GM12891 (cell line): ENCODE results near the gene FAM83F. TPM values are rescaled to one million over a fixed set of nuclear protein-coding genes. Genes with fewer than 3 reads are reported as not detected.
A peak's percentile ranks its signal among the peaks of the same experiment; 100 is the strongest.
"Not testable (repeated sequence)": the region's sequence is repeated elsewhere in the genome, so short reads cannot be mapped to it uniquely, and the experiment has no call there.

ENCODE experiments used
- DNase-seq: peaks from one replicate; pipeline ENCODE4 v3.0.0; 2011; ENCODE audit warnings: low spot score; ENCODE audit not compliant: insufficient read length
- FAIRE-seq: peaks from 2 replicates; lab custom pipeline; 2011; peaks lifted over from hg19 to GRCh38; lab: Jason Lieb, UNC
- PAX5 ChIP-seq: IDR thresholded peaks from 2 replicates; pipeline ENCODE4 v1.6.1; 2011; ENCODE audit warnings: low read length, moderate library complexity, mild to moderate bottlenecking; ENCODE audit not compliant: insufficient read depth, severe bottlenecking
- POLR2A ChIP-seq: IDR thresholded peaks from 2 replicates; pipeline ENCODE4 v1.6.1; 2011; ENCODE audit warnings: low read depth, low read length, control low read depth
- POLR2AphosphoS5 ChIP-seq: IDR thresholded peaks from 2 replicates; pipeline ENCODE4 v1.6.1; 2011; ENCODE audit warnings: low read depth, low read length, control low read depth
- POU2F2 ChIP-seq: IDR thresholded peaks from 2 replicates; pipeline ENCODE4 v1.6.1; 2011; ENCODE audit warnings: low read depth, mild to moderate bottlenecking, control low read depth, low read length, moderate library complexity
- SPI1 ChIP-seq: IDR thresholded peaks from 2 replicates; pipeline ENCODE4 v1.6.1; 2011; ENCODE audit warnings: low read depth, low read length, control low read depth
- TAF1 ChIP-seq: IDR thresholded peaks from 2 replicates; pipeline ENCODE4 v1.6.1; 2011; ENCODE audit warnings: low read depth, low read length, control low read depth
- polyA plus RNA-seq: library from polyadenylated mRNA; unstranded; fragments of >200 nt; gene quantifications from one replicate; pipeline ENCODE4 v1.2.1, GENCODE V29; 2012; ENCODE audit warnings: low read depth, missing spikeins, inconsistent platforms; ENCODE audit not compliant: missing spikeins

FAM83F gene
- polyA plus RNA-seq: 0.01 TPM

DNA sequence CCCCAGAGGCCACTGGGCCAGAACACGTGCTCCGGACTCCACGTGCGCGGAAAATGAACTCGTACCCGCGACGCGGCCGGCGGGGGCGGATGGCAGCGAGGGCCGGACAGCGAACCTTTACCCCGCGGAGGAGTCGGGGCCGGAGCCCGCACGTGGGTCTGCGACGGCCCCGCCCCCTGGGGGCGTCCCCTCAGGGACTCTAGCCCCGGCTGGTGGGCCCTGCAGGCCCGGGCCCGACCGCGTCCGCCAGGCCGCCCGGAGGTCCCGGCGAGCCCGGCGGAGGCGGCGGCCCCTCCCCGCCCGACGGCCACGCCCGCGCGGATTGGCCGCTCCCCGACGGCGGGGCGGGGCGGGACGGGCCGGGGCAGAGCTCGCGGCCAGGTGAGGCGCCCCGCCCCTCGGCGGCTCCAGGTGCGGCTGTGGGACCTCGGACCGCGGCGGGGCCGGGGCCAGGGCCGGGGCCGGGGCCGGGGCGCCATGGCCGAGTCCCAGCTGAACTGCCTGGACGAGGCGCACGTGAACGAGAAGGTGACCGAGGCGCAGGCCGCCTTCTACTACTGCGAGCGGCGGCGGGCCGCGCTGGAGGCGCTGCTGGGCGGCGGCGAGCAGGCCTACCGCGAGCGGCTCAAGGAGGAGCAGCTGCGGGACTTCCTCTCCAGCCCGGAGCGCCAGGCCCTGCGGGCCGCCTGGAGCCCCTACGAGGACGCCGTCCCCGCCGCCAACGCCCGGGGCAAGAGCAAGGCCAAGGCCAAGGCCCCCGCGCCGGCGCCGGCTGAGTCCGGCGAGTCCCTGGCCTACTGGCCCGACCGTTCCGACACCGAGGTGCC, at the start of gene FAM83F:
FAM83F (plus strand) TSS at position 389 of the 827 bp plus-strand sequence; CDS start at position 478, 89 bp downstream.
- DNase-seq: peak; percentile 69
- no peak for FAIRE-seq
- TF ChIP-seq TAF1 (no peak), SPI1 (no peak), PAX5 (no peak), POLR2A (no peak), POU2F2 (no peak), POLR2AphosphoS5 (no peak)

DNA sequence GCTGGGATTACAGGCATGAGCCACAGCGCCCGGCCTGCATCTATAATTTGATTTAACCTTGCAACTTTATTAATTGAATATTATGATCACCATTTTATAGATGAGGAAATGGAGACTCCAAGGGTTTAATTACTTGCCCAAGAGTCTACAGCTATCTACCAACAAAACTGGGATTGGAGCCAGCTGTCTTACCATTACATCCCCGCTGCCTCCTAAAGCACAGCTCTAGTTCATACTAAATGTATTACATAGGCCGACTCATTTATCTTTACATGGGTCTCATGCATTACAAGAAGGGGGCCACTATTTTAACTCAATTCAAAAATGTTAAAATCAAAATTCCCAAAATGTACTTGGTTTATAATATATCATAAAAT, 48.6 kb upstream of the FAM83F start:
- FAIRE-seq (no peak), DNase-seq (no peak)
- TF ChIP-seq TAF1: no peak
- TF ChIP-seq PAX5: no peak
- no peak for TF ChIP-seq POU2F2
- no peak for TF ChIP-seq POLR2A
- TF ChIP-seq SPI1: no peak
- no peak for TF ChIP-seq POLR2AphosphoS5

DNA sequence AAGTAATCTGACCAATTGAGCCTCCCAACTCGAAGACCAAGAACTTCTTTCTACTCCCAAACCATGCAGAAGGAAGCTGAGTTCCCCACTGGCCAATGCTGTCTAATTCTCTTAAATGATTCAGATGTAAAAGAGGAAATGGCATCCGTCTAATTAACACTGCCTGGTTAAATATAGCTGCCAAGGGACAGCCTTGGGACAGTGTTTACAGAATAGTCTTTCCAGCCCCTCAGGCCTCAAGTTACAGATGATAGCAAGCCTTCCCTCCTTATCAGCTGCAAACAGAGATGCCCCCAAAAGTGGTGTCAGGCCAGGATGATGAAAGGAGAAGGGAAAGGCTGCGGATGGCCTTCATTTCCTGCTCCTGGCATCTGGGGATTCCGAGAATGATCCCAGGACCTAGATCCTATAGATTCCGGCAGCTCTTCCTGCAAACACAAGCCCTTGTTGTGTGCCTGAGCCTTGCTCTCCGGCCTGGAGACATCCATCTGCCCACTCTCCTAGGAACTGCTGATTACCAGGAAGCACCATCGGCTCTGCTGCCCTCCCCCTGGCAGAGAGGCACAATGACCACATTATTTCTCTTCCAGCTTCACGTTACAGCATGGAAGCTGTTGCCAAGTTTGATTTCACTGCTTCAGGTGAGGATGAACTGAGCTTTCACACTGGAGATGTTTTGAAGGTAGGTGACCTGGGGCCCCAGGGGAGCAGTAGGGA, 48.1 kb upstream of the FAM83F start:
- no peak for TF ChIP-seq PAX5
- peak; percentile 68 for TF ChIP-seq SPI1
- no peak for TF ChIP-seq POLR2A
- FAIRE-seq: peak; percentile 84

DNA sequence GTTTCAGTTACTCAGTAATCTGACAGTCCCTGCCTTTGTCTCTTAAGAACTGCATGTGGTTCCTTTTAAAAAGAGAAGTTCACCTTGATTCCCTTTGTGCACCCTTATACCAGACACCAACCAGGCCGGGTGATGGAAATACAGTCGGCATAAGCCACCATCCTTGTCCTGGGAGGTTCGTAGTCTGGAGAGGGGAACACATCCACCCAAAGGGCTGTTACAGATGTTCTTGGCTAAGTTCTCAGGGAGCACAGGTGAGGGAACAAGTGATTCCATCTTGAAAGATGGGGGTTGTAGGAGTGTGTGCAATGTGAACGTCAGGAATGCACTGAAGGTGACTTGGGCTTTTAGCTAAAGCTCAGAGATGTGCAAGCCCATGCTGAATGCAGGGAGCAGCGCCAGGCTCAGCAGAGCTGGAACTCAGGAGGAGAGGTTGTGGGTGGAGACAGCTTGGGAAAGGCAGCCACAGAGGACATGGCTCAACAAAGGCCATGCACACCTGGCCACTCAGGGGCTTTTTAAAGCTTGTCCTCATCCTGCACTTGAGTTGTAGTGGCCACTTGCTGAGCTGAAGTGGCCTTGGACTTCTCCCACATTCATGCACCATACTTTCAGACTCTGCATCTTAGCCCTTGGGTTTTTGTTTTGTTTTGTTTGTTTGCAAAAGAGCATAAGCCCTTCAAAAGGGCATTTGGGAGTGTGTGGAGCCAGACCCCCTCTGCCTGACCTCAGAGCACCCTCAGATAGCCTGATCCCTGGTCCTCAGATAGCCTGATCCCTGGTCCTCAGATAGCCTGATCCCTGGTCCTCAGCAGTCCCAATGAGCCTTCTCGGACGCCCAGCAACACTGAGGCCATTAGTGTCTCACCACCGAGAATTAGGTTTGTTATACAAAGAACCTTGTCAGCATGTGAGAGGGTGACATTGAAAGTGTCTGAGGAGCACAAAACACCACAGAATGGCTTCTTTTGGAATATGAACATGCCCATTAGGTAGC, 47.2 kb upstream of the FAM83F start:
- no peak for DNase-seq
- no peak for TF ChIP-seq PAX5
- no peak for TF ChIP-seq SPI1
- no peak for TF ChIP-seq POLR2A
- TF ChIP-seq POLR2AphosphoS5: no peak
- TF ChIP-seq POU2F2: no peak
- TF ChIP-seq TAF1: no peak
- FAIRE-seq: peak; percentile 65

More for the DNA sequence above, 48.1 kb upstream of the FAM83F start:
- DNase-seq: no peak

DNA sequence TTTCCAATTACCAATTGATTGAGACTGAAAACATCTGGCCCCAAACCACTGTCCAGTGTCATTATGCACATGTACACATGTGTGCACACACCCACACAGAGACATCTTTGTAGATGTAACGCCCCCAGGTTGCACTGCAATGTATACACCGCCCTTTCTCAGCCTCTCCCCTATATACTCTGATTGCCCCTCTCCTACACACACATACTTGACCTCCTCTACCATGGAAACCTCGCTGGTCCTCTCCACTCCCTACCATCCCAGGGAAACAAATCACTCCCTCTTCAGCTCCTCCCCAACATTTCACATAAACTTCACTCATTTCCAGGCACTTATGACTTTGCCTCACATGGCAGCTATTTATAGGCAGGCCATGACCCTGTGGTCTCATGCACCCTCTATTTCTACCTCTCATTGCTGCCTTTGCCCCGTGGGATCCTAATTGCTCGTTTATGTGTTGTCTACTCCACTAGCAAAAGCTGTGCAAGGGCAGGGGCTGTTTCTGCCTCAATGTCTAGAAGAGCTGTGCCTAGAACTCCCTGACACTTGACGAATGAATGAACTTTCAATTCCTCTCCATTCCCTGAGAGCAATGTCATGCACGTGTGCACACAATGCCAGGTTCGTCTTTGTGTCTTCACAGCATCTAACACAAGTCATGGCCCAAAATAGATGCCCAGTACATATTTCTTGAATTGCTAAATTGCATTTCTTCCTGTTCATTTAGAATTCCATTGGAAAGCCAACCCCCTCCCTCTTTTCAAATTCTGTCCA, 44.6 kb upstream of the FAM83F start:
- peak; percentile 85 for FAIRE-seq
- TF ChIP-seq POLR2A (no peak), SPI1 (peak; percentile 63), PAX5 (no peak), POLR2AphosphoS5 (no peak), POU2F2 (0 out of 2 replicates have a peak, but pooled peaks have one; percentile 14)
- DNase-seq: no peak

DNA sequence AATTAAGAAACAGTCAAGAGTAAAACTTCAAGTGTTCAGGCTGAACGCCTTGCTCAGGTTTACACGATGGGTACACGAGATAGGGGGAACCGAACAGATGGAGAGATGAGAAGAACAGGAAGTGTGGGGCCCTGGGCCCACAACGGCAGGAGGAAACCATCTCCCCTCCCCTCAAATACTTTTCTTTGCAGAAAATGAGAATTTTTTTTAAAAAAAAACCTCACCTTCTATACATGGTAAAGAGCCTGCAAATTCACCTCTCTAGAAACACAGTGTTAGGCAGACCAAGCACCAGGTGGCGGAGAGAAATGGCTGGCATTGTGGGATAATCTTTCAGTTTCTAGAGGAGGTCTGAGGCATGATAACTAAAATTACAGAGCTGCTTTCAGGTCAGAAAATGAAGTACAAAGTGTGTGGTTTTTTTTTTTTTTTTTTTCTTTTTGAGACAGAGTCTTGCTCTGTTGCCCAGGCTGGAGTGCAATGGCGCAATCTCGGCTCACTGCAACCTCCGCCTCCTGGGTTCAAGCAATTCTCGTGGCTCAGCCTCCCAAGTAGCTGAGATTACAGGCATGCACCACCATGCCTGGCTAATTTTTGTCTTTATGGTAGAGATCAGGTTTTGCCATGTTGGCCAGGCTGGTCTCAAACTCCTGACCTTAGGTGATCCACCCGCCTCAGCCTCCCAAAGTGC, 43.0 kb upstream of the FAM83F start:
- FAIRE-seq: peak; percentile 62
- DNase-seq: not testable (repeated sequence)
- TF ChIP-seq SPI1: 0 out of 2 replicates have a peak, but pooled peaks have one; percentile 3

DNA sequence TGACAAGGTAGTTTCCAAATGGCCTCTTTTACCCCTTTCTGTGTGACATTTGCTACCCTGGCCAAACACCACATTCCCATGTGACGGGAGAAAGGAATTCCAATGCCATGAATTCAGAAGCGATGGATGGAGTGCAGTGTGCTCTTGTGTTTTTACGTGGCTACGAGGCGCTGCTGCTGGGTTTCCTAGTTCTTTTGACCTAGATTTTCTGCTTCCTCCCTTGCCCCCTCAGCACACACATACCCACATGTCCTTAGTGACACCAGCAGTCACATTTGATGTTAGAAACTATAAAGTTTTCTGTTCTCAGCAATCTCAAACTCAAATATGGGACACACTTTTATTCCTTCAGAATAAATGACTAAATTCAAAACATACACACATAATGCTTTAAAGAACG, 42.4 kb upstream of the FAM83F start:
- FAIRE-seq (peak; percentile 16), DNase-seq (no peak)
- TF ChIP-seq POLR2AphosphoS5 (no peak), SPI1 (no peak), POU2F2 (no peak)

DNA sequence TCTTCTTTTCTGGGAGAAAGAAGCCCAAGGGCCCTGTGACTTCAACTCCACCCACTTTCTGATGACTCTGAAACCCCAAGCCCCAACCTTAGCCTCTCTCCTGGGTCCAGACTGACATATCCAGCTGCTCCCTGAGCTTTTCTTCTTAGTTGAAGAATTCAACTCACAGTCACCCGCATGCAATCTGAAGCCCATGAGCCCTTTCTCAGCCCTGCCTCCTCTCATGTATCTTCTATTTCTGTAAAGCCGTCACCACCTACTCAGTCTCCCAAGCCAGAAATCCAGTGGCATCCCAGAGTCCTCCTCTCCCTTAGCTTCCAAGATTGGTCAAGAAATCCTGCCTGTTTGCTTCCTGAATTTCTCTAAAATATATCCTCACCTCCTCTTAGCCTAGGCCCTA, 41.7 kb upstream of the FAM83F start:
- TF ChIP-seq POLR2A (no peak), POU2F2 (no peak), TAF1 (no peak), PAX5 (no peak), SPI1 (no peak), POLR2AphosphoS5 (no peak)
- FAIRE-seq (no peak), DNase-seq (no peak)
